ENCODE data around the gene TTC34.

TTC34 gene

GRCh38 chr1:2828586-2829250 is 27.2 kb upstream of the TTC34 start:
- DNase-seq (ENCODE audit: low read depth in 2 of 2) = no peak

DNA sequence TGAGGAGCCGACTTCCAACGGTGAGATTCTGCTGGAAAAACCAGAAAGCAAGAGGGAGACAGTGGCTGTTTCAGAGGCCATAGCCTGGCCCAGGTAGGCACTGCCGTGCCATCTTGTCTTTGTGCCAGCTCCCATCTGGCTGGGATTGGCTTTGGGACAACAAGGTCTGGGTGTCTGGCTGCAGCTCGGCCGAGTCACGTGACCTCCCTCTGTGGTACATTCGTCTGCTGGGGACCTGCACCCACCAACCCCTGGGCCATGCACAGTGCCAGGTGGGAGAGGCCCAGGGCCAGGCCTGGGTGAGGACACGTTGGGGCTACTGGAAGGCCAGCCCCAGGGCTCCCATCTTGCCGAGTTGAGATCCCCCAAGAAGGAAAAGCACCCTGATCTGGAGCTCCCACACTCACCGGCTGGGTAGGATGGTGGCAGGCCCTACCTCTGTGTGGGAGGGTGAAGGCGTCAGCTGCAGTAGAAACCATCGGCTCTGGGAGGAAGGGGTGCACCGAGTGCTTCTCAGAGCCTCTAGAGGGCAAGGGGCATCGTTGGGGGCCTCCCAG is 25.3 kb upstream of the TTC34 start:
- no peak for DNase-seq (ENCODE audit: low read depth in 2 of 2)

GRCh38 chr1:2826316-2826715 is 24.8 kb upstream of the TTC34 start:
- no peak for DNase-seq (ENCODE audit: low read depth in 2 of 2)

- no peak for DNase-seq (ENCODE audit: low read depth in 2 of 2)
Measured at GRCh38 chr1:2825487-2826189, 24.1 kb upstream of the TTC34 start.

DNA sequence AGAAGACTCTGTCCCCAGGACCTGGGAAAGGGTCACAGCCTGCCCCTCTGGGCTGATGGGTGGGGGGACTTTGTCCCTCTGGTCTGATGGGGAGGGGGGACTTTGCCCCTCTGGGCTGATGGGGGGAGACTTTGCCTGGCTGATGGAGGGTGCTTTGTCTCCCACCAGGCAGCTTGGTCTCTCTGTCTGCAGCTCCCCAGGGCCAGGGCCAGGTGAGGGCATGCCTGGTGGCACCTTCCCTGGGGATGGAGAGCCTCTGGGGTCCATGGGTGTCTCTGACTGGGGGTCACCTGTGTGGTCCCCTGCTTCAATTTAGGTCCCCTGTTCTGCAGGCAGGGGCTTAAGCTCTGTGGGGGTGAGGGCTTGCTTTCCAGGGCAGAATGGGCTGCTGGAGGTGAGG is 23.5 kb upstream of the TTC34 start:
- no peak for DNase-seq (ENCODE audit: low read depth in 2 of 2)

DNA sequence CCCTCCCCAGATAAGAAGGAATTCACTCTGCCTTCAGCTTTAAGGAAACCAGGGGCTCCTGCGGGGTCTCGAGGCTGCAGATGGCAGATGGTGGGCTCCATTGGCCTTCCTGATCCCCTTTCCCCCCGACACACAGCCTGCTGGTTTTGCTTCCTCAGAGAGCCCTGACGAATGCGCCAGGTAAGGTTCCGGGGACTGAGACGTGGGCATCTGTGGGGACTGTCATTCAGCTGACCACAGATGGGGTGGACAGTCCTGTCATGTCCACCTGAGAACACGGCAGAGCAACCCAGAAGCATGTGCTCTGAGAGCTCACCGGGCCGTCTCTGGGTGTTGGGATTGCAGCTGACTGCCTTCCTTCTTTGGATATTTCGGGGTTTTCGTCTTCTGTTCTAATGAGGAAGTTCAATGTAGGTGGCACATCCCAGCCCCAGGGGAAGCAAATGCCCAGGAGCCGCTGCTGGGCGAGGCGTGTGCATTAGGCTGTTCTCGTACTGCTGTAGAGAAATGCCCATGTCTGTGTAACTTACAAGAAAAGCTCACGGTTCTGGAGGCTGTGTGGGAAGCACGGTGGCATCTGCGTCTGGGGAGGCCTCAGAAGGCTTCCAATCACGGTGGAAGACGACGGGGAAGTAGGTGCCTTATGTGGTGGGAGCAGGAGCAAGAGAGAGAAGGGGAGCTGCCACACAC is 22.6 kb upstream of the TTC34 start:
- no peak for DNase-seq (ENCODE audit: low read depth in 2 of 2)

DNA sequence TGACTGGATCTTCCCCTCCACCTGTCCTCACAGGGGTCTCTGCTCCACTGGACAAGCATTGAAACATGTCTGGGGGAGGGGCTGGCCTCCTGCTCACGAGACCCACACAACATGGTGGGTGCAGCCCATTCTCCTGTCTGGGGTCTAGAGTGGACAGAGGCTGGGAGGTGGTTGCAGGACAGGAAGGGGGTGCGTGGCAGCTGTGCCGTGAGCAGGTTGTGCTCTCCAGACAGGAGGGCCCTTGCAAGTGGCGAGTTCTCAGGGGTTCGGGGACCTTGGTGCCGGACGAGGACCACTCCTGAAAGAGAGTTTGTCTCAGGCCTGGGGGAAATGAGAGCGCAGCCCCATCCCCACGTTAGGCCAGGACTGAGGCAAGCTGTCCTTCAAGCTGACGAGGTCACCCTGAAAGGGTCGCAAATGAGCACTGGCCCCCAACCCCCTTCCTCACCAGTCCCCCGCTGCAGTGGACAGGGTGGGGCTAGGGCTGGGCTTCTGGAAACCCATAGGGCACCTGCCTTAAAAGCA is 21.2 kb upstream of the TTC34 start:
- no peak for DNase-seq (ENCODE audit: low read depth in 2 of 2)

DNA sequence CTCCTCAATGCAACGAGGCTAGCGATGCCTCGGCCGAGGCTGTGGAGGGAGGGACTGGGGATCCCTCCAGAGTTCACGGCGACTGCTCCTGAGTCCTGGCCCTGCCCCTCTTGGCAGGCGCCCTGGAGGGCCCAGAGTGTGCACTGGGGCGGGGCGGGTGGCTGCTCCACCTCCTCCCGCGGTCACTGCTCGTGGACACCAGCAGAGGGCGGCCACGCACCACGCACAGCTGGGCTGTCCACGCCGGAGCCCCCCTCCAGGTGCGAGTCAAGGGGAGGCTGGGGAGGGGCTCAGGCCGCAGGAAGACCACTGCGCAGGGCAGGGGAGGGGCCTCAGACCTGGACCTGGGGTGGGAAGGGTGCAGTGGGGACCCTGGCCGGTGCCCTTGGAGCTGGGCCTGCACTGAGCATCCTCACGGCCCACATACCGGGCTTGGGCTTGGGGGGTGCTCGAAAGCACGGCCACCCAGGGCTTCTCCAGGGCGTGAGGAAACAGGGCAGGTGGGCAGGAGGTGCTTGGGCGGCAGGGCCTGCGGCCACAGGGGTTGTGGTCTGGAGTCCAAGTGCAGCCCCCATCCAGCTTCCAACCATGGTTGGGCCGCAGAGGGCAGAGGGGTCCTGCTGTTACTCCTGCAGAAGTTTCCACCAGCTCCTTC is 20.6 kb upstream of the TTC34 start:
- peak in 1 of 2 donors; percentile 19 for DNase-seq (ENCODE audit: low read depth in 2 of 2)

DNA sequence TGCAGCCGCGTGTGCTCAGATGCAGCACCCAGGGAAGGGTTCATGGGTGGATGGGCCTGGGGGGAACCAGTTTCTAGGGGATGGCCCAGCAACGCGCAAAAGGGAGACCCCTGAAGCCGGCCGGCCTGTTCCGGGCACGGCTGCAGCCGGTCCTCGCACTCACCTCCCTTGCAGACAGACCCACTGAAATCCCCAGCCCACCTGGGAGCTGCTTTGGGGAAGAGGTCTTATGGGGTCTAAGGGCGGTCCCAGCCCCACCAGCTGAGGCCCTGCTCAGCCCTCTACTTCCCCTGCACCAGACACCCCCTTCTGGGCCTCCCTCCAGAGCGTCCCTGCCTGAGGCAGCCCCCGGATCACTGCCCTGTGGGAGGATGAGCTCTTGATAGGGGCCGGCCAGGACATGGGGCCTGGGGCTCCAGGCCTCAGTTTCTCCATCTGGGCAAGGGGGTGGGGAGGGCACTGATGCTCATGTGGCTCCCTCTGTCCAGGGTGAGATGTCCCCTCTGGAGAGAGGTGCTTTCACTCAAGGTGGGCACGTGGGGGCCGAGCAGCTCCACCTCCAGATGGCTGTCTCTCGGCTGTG is 20.0 kb upstream of the TTC34 start:
- no peak for DNase-seq (ENCODE audit: low read depth in 2 of 2)

DNA sequence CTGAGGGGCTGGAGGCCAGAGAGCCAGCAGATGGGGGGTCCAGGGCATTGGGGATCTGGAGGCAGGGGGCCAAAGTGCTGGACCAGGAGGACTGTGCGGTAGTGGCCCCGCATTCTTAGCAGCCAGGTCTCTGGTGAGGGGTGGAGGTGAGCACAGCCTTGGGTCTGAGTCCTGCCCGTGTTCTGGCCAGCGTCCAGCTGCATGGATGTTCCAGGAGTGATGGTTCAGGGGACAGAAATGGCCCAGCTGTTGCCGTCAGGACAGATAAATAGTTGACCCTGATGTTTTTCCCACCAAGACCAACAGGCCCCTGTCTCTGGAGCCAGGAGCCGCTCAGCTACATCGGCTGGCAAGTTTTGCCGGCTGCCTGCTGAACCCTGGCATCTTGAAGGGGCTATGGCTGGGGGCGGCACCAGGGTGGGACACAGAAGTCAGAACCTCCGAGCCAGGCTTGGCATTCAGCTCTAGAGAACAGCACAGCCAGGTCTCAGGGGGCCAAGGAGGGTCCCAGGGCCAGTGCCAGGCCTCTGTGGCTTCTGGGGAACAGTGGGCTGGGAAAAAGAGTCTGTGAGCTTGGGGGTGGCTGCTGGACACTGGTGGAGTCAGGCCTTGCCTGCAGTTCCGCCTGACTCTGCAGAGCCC is 19.4 kb upstream of the TTC34 start:
- DNase-seq (ENCODE audit: low read depth in 2 of 2) = no peak

- DNase-seq (ENCODE audit: low read depth in 2 of 2) = no peak
Measured at GRCh38 chr1:2819831-2820730, 18.6 kb upstream of the TTC34 start.

DNA sequence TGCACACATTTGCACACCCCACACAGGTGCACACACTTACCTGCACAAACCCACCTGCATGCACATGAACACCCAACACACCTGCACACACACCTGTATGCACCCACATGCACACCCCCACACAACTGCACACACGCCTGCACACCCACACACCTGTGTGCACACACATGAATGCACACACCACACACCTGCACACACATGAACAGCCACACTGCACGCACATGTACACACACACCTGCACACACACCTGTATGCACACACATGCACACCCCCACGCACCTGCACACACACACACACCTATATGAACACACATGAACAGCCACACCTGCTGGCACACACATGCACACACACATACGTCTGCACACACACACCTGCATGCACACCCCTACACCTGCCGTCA is 17.9 kb upstream of the TTC34 start:
- DNase-seq (ENCODE audit: low read depth in 2 of 2) = no peak

DNA sequence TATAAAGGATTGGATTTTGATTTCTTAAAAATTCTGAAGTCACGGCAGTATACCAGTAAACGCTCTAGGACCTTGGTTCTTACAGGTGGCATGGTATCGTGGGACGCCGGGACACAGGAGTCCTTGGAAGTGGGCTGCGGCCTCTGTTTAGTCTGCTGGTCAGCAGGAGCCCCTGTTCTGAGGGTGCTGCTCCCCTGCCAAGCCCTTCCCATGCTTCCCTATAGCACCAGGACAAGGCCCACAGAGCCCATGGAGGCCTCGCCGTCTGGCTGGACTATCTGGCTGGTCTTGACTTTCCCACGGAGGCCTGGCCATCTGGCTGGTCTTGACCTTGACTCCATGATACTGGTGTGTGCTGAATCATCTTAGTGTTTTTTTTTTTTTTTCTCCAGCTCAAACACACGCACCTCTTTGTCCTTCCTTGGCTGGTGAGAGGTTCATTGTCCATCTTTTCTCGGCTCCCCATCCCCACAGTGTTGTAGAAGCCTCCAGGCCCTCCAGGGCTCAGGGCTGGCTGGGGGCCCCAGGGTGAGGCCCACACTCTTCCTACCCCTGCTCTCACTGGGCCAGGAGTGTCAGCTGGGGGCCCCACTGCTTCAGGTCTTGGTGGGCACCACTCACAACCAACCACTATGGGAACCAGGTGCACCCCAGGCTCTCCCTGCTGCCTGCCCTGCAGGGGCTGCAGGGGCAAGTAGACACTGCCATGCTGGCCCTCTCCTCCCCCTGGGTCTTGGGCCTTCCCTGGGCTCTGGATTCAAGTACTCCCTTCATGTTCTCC is 16.5 kb upstream of the TTC34 start:
- DNase-seq (ENCODE audit: low read depth in 2 of 2) = no peak

GRCh38 chr1:2816786-2817185 is 15.3 kb upstream of the TTC34 start:
- no peak for DNase-seq (ENCODE audit: low read depth in 2 of 2)

DNA sequence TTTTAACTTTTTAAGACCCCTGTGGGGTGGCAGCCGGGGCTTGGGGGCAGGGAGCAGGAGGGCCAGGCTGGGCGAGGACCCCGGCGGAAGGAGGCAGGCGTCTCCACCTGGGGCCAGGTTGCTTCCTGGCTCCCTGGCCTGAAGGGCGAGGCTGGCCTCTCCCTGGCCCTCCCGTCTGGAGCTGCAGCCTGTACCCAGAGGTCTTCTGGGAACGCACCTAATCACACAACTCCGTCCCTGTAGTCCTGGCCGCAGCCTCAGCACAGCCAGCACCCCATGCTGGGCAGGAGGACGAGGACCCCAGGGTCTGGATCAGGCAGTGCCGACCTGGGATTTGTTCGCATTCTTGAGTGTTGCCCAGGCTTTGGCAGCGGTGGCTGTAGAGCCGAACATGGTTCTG is 14.1 kb upstream of the TTC34 start:
- no peak for DNase-seq (ENCODE audit: low read depth in 2 of 2)

GRCh38 chr1:2814511-2815075 is 13.1 kb upstream of the TTC34 start:
- DNase-seq (ENCODE audit: low read depth in 2 of 2) = no peak

DNA sequence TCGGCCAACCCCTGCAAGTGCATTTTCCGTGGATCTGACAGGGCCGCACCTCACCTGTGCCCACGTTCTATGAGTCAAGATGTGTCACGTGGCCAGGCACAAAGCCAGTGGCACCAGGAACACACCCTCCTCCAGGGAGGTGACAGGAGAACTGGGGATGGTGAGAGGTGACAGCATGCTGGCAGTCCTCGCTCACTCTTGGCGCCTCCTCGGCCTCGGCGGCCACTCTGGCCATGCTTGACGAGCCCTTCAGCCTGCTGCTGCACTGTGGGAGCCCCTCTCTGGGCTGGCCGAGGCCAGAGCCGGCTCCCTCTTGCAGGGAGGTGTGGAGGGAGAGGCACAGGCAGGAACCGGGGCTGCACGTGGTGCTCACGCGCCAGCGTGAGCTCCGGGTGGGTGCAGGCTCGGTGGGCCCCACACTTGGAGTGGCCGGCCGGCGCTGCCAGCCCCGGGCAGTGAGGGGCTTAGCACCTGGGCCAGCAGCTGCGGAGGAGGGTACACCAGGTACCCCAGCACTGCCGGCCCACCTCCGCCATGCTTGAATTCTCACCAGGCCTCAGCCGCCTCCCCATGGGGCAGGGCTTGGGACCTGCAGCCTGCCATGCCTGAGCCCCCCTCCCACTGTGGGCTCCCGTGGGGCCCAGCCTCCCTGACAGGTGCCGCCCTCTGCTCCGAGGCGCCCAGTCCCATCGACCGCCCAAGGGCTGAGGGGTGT is 11.6 kb upstream of the TTC34 start:
- no peak for DNase-seq (ENCODE audit: low read depth in 2 of 2)

DNA sequence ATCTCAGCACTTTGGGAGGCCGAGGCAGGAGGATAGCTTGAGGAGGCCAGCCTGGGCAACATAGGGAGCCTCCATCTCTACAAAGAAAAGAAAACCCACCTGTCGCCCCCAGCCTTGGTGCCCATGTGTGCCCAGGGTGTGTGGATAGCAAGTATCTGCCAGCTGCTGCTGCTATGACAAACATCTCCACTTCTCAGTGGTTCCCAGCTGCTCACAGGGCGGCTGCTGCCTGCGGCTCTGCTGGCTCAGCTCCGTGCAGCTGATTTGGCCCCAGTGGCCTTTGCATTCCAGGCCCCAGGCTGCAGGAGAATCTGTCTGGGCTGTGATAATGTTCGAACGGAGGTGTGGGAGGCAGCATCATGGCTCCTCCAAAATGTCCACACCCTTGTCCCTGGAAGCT is 10.6 kb upstream of the TTC34 start:
- DNase-seq (ENCODE audit: low read depth in 2 of 2) = no peak

Data from stimulated activated CD8-positive, alpha-beta memory T cell treated with anti-CD3 and anti-CD28 coated beads, Interleukin-7, amount 100 ng/mL, for 1 hour (primary cell).